Stimulated activated CD4-positive, alpha-beta T cell treated with anti-CD3 and anti-CD28 coated beads, Interleukin-4, amount 100 ng/mL, for 48 hours (primary cell): ENCODE results near the gene LGALS7.
A peak's percentile ranks its signal among the peaks of the same experiment; 100 is the strongest.
"Not testable (repeated sequence)": the region's sequence is repeated elsewhere in the genome, so short reads cannot be mapped to it uniquely, and the experiment has no call there.

ENCODE experiments used
- DNase-seq, 2 donors: peaks; one replicate each; pipeline ENCODE4 v3.0.0-alpha.2; 2020; ENCODE audit warnings: low read depth in 2 of 2

The LGALS7 gene

GRCh38 chr19:38770949-38771275 is 2.4 kb downstream of the LGALS7 start:
- not testable (repeated sequence) for DNase-seq

- DNase-seq: not testable (repeated sequence)
Measured at GRCh38 chr19:38770228-38770948, 2.9 kb downstream of the LGALS7 start.

GRCh38 chr19:38769635-38770211 is 3.6 kb downstream of the LGALS7 start:
- peak; percentile 82 to 91 for DNase-seq

GRCh38 chr19:38766276-38767047 is 6.9 kb downstream of the LGALS7 start:
- no peak for DNase-seq

DNA sequence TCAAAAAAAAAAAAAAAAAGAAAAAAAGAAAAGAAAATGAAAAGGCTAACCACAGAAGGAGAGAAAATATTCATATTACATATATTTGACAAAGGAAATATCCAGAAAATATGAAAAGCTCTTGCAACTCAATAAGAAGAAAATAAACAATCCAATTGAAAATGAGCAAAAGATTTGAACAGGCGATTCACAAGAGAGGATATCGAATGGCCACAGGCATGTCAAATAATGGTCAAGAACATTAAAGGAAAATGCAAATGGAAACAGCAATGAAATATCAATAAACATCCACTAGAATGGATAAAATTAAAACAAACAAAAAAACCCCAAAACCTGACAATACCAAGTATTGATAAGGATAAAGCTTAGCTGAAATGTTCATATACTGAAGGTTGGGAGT is 8.1 kb downstream of the LGALS7 start:
- DNase-seq: no peak

DNA sequence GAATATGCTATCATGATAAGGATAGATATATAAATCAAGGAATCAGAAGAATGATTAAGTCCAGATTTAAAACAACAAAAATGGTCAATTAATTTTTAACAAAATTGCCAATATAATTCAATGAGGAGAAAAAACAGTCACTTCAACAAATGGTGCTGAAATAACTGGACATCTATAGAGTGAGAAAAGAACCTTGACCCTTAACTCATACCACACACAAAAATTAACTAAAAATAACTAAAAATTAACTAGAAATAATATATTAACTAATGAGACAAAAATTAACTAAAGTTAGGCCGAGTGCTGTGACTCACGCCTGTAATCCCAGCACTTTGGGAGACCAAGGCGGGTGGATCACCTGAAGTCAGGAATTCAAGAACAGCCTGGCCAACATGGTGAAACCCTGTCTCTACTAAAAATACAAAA is 9.5 kb downstream of the LGALS7 start:
- DNase-seq: no peak

GRCh38 chr19:38761884-38762389 is 11.4 kb downstream of the LGALS7 start:
- DNase-seq: not testable (repeated sequence)

DNA sequence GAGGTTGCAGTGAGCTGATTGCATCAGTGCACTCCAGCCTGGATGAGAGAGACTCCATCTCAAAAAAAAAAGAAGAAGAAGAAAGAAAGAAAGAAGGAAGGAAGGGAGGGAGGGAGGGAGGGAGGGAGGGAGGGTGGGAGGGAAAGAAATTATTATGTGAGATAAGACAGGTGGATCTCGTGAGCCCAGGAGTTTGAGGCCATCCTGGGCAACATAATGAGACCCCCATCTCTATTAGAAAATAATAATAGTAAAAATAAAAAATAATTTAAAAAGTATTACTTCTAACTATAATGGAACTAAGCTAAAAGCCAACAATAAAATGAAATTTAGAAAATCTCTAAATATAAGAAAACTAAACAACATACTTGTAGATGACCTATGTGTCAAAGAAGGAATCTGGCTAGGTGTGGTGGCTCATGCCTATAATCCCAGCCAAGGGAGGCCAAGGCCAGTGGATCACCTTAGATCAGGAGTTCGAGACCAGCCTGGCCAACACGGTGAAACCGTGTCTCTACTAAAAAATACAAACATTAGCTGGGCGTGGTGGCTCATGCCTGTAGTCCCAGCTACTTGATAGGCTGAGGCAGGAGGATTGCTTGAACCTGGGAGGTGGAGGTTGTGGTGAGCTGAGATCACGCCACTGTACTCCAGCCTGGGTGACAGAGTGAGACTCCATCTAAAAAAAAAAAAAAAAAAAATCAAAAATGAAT is 12.4 kb downstream of the LGALS7 start:
- not testable (repeated sequence) for DNase-seq

- DNase-seq: no peak
Measured at GRCh38 chr19:38759590-38760003, 13.7 kb downstream of the LGALS7 start.

GRCh38 chr19:38754196-38754595 is 19.1 kb downstream of the LGALS7 start:
- not testable (repeated sequence) for DNase-seq

- DNase-seq: not testable (repeated sequence)
Measured at GRCh38 chr19:38753783-38754182, 19.5 kb downstream of the LGALS7 start.

DNA sequence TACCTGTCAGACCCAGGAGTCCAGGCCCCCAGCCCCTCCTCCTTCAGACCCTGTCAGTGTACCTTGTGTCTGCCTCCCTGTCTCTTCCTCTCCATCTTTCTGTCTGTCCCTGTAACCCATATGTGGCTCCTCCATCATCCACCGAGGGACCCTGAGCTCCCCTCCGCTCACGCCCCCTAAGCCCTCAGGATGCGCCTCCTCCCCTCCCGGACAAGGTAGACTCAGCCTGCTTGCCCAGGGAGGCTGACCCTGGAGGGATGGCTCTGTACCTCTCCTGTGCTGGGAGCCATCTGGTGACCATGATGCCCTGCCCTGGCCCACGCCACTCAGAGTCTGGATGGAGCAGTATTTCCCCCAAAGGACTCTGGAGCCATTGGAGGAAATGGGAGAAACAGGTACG is 28.0 kb downstream of the LGALS7 start:
- no peak for DNase-seq

- DNase-seq: no peak
Measured at GRCh38 chr19:38744874-38745273, 28.4 kb downstream of the LGALS7 start.

DNA sequence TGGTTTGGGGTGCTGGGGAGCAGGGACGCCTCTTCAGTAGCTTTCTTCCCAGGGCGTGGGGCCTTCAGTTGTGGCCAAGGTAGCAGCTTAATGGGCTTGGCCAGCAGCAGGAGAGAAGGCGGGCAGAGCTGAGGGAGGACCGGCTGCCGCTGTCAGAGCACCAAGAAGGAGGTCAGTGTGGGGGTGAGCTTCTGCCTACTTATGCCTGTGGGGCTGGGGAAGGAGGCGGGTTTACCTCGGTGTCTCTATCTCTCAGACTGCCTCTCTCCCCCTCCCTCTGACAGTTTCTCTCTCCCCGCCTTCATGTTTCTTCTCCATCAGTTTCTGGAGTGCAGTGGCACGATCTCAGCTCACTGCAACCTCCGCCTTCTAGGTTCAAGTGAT is 29.0 kb downstream of the LGALS7 start, which contains the start of gene CAPN12:
TSS of gene CAPN12 (minus strand) at position 177 of the 384 bp plus-strand sequence. CDS start 309 bp downstream, outside the sequence.
- no peak for DNase-seq

DNA sequence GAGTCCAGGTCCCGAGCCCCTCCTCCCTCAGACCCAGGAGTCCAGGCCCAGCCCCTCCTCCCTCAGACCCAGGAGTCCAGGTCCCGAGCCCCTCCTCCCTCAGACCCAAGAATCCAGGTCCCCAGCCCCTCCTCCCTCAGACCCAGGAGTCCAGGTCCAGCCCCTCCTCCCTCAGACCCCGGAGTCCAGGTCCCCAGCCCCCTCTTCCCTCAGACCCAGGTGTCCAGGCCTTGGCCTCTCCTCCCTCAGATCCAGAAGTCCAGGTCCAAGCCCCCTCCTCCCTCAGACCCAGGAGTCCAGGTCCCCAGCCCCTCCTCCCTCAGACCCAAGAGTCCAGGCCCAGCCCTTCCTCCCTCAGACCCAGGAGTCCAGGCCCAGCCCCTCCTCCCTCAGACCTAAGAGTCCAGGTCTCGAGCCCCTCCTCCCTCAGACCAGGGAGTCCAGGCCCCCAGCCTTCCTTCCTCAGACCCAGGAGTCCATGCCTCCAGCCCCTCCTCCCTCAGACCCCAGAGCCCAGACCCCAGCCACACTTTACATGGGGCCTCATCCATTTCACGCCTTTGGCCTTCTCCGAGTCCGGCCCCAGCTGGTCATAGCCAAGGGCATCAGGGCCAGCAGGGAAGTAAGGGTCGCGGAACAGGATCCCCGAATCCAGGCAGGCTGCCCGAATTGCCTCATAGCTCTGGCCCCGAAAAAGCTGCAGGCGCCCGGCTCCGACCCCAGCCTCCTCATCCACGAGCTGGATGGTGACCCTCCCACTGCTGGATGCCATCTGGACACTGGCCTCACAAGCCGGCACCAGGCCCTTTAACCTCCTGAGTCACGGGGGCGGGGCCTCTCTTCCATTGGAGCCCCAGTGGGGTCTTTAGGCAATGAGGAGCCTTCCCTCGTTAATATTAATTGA is 29.7 kb downstream of the LGALS7 start:
- DNase-seq: no peak

GRCh38 chr19:38742906-38743305 is 30.4 kb downstream of the LGALS7 start:
- DNase-seq: no peak

GRCh38 chr19:38742296-38742695 is 31.0 kb downstream of the LGALS7 start:
- no peak for DNase-seq

GRCh38 chr19:38741670-38742069 is 31.6 kb downstream of the LGALS7 start:
- DNase-seq: no peak

GRCh38 chr19:38740932-38741331 is 32.4 kb downstream of the LGALS7 start:
- DNase-seq: no peak

- no peak for DNase-seq
Measured at GRCh38 chr19:38740257-38740592, 33.1 kb downstream of the LGALS7 start.
